HEK293T (cell line): ENCODE data around the gene NELFE.
"Not testable (repeated sequence)": the region's sequence is repeated elsewhere in the genome, so short reads cannot be mapped to it uniquely, and the experiment has no call there.

ENCODE experiments used
- CTBP1 ChIP-seq: fragments of 450-650 bp; IDR thresholded peaks from 2 replicates; pipeline ENCODE4 v1.6.1; 2016; ENCODE audit warnings: borderline replicate concordance
- L3MBTL2 ChIP-seq: fragments of 450-650 bp; conservative IDR thresholded peaks from 2 replicates; pipeline ENCODE4 v1.6.1; 2016; ENCODE audit warnings: mild to moderate bottlenecking
- LEF1 ChIP-seq: fragments of 450-650 bp; IDR thresholded peaks from 2 replicates; pipeline ENCODE4 v1.6.1; 2017; ENCODE audit warnings: mild to moderate bottlenecking, borderline replicate concordance
- NFRKB ChIP-seq: fragments of 450-650 bp; IDR thresholded peaks from 2 replicates; pipeline ENCODE4 v1.6.1; 2016; ENCODE audit warnings: mild to moderate bottlenecking, moderate library complexity
- TARDBP ChIP-seq: fragments of 450-650 bp; IDR thresholded peaks from 2 replicates; pipeline ENCODE4 v1.6.1; 2016

- not testable (repeated sequence) for TF ChIP-seq TARDBP, NFRKB, LEF1, CTBP1, L3MBTL2
Measured at GRCh38 chr6:31994421-31994820, 35.6 kb upstream of the NELFE start.
